HUES64 (cell line): ENCODE data around the gene UPK3A.
"Not testable (repeated sequence)": the region's sequence is repeated elsewhere in the genome, so short reads cannot be mapped to it uniquely, and the experiment has no call there.

ENCODE experiments used
- H3K27ac ChIP-seq: 2 replicates; pipeline ENCODE4 v1.7.0; 2013; ENCODE audit warnings: low read depth, low read length, inconsistent platforms
- H3K27me3 ChIP-seq: 2 replicates; pipeline ENCODE4 v1.6.1; 2013; ENCODE audit warnings: mild to moderate bottlenecking, low read length; ENCODE audit not compliant: insufficient read depth
- H3K36me3 ChIP-seq: 2 replicates; pipeline ENCODE4 v1.6.1; 2013; ENCODE audit warnings: mild to moderate bottlenecking, low read length; ENCODE audit not compliant: insufficient read depth
- H3K4me1 ChIP-seq: 2 replicates; pipeline ENCODE4 v1.6.1; 2013; ENCODE audit warnings: mild to moderate bottlenecking, low read length, moderate library complexity; ENCODE audit not compliant: insufficient read depth
- H3K4me3 ChIP-seq: 2 replicates; pipeline ENCODE4 v1.5.1; 2013; ENCODE audit warnings: mild to moderate bottlenecking, low read length, moderate library complexity
- H3K9ac ChIP-seq: 2 replicates; pipeline ENCODE4 v1.6.1; 2013; ENCODE audit warnings: mild to moderate bottlenecking, low read depth, low read length
- H3K9me3 ChIP-seq: 2 replicates; pipeline ENCODE4 v1.6.1; 2013; ENCODE audit warnings: low read depth, low read length; ENCODE audit not compliant: insufficient read depth
- WGBS: fragments of 150-250, 120-280 bp; methylation state at CpG from one replicate; pipeline ENCODE4 v1.1.7; 2013; ENCODE audit warnings: missing lambda C conversion rate; 5-methylcytosine and 5-hydroxymethylcytosine counted together

UPK3A gene

GRCh38 chr22:45260395-45260759, 24.4 kb upstream of the UPK3A start:
- H3K27me3 ChIP-seq: not testable (repeated sequence)
- WGBS: 89% methylated on average over 9 of the region's 9 CpGs

GRCh38 chr22:45261407-45262088, 23.2 kb upstream of the UPK3A start:
- WGBS: 96% methylated on average over 20 of the region's 20 CpGs
- Histone ChIP-seq H3K9me3 (no peaks in the 10 kb centered on the region), H3K4me1 (no peaks in the 10 kb centered on the region), H3K27me3 (peaks cover 8% of the 10 kb centered on the region; the same call in 1 of the 2 replicates), H3K27ac (no peak overlapping the region), H3K36me3 (no peaks in the 10 kb centered on the region), H3K4me3 (no peak overlapping the region), H3K9ac (no peak overlapping the region)

More at GRCh38 chr22:45260395-45260759, 24.4 kb upstream of the UPK3A start:
- H3K9ac ChIP-seq, H3K4me3 ChIP-seq, H3K4me1 ChIP-seq, H3K9me3 ChIP-seq, H3K36me3 ChIP-seq, H3K27ac ChIP-seq: not testable (repeated sequence)

- 88% methylated on average over 13 of the region's 13 CpGs for WGBS
- Histone ChIP-seq H3K4me3 (no peak overlapping the region), H3K27ac (no peak overlapping the region)
Measured at GRCh38 chr22:45262195-45262930, 22.4 kb upstream of the UPK3A start.

GRCh38 chr22:45262931-45263462, 21.8 kb upstream of the UPK3A start:
- H3K4me1 ChIP-seq: no peaks in the 10 kb centered on the region
- H3K9ac ChIP-seq: no peak overlapping the region
- 91% methylated on average over 14 of the region's 14 CpGs for WGBS
- H3K4me3 ChIP-seq: no peak overlapping the region
- no peak overlapping the region for H3K27ac ChIP-seq
- no peaks in the 10 kb centered on the region for H3K9me3 ChIP-seq
- peaks cover 8% of the 10 kb centered on the region; the same call in 1 of the 2 replicates for H3K27me3 ChIP-seq
- no peaks in the 10 kb centered on the region for H3K36me3 ChIP-seq

More at GRCh38 chr22:45262195-45262930, 22.4 kb upstream of the UPK3A start:
- Histone ChIP-seq H3K9ac (no peak overlapping the region), H3K9me3 (no peaks in the 10 kb centered on the region), H3K36me3 (no peaks in the 10 kb centered on the region), H3K27me3 (peaks cover 8% of the 10 kb centered on the region; the same call in 1 of the 2 replicates), H3K4me1 (no peaks in the 10 kb centered on the region)

GRCh38 chr22:45263463-45264269, 21.1 kb upstream of the UPK3A start:
- WGBS: 40% methylated on average over 17 of the region's 17 CpGs
- Histone ChIP-seq H3K9ac (no peak overlapping the region), H3K9me3 (no peaks in the 10 kb centered on the region), H3K4me3 (no peak overlapping the region), H3K27ac (no peak overlapping the region), H3K36me3 (no peaks in the 10 kb centered on the region), H3K27me3 (peaks cover 8% of the 10 kb centered on the region; the same call in 1 of the 2 replicates), H3K4me1 (no peaks in the 10 kb centered on the region)

- 89% methylated on average over 6 of the region's 7 CpGs for WGBS
- H3K27me3 ChIP-seq: peaks cover 21% of the 10 kb centered on the region
Measured at GRCh38 chr22:45265535-45265934, 19.2 kb upstream of the UPK3A start.

GRCh38 chr22:45268167-45268957, 16.4 kb upstream of the UPK3A start:
- Histone ChIP-seq H3K36me3 (no peaks in the 10 kb centered on the region), H3K27ac (peak overlapping the region; percentile 93; the same call in 1 of the 2 replicates), H3K27me3 (peaks cover 18% of the 10 kb centered on the region), H3K9me3 (no peaks in the 10 kb centered on the region), H3K4me1 (0 out of 2 replicates have a peak, but pooled peaks cover 4% of the 10 kb centered on the region), H3K9ac (peak overlapping the region; percentile 67), H3K4me3 (peak overlapping the region; percentile 87)
- WGBS: under 1% methylated on average over 33 of the region's 47 CpGs

More at GRCh38 chr22:45265535-45265934, 19.2 kb upstream of the UPK3A start:
- no peak overlapping the region for H3K27ac ChIP-seq
- H3K4me1 ChIP-seq: 0 out of 2 replicates have a peak, but pooled peaks cover 4% of the 10 kb centered on the region
- no peaks in the 10 kb centered on the region for H3K9me3 ChIP-seq
- no peak overlapping the region for H3K4me3 ChIP-seq
- H3K36me3 ChIP-seq: no peaks in the 10 kb centered on the region
- H3K9ac ChIP-seq: no peak overlapping the region

- no peaks in the 10 kb centered on the region for H3K36me3 ChIP-seq
- H3K4me3 ChIP-seq: peak overlapping the region; percentile 87
- H3K9me3 ChIP-seq: no peaks in the 10 kb centered on the region
- H3K9ac ChIP-seq: peak overlapping the region; percentile 67
- 3% methylated on average over 50 of the region's 60 CpGs for WGBS
- peak overlapping the region; percentile 93; the same call in 1 of the 2 replicates for H3K27ac ChIP-seq
- 0 out of 2 replicates have a peak, but pooled peaks cover 4% of the 10 kb centered on the region for H3K4me1 ChIP-seq
- peaks cover 16% of the 10 kb centered on the region for H3K27me3 ChIP-seq
Measured at GRCh38 chr22:45268958-45269844, 15.5 kb upstream of the UPK3A start.

- Histone ChIP-seq H3K27ac (no peak overlapping the region), H3K4me1 (0 out of 2 replicates have a peak, but pooled peaks cover 4% of the 10 kb centered on the region), H3K9ac (no peak overlapping the region), H3K4me3 (no peak overlapping the region), H3K36me3 (no peaks in the 10 kb centered on the region), H3K9me3 (no peaks in the 10 kb centered on the region), H3K27me3 (peaks cover 16% of the 10 kb centered on the region)
- 70% methylated on average over 15 of the region's 16 CpGs for WGBS
Measured at GRCh38 chr22:45270095-45271020, 14.4 kb upstream of the UPK3A start.
